HEK293 (cell line): ENCODE measurements around the gene BCAS3.
A peak's percentile ranks its signal among the peaks of the same experiment; 100 is the strongest.

Experiments used
- HOXC10 ChIP-seq: sonication (generic); formaldehyde crosslinking; IDR thresholded peaks from 2 replicates; pipeline ENCODE4 v1.8.1; 2023; ENCODE audit warnings: mild to moderate bottlenecking, missing genetic modification reagents
- ZNF16 ChIP-seq: fragments of 450-650 bp; formaldehyde crosslinking; IDR thresholded peaks from 2 replicates; pipeline ENCODE4 v1.5.1; 2016; ENCODE audit warnings: low read depth, missing biosample characterization, missing genetic modification characterization
- ZNF274 ChIP-seq, 2 experiments: fragments of 200-500 bp in 1 of 2; fragments of 450-650 bp in 1 of 2; sonication (Bioruptor generic) in 1 of 2; formaldehyde crosslinking in 1 of 2; IDR thresholded peaks; 2 replicates each; pipeline versions ENCODE4 v1.5.1 to v1.6.1; 2014 to 2016; ENCODE audit warnings: borderline replicate concordance in 1 of 2, inconsistent platforms in 1 of 2, low read length in 1 of 2, missing biosample characterization in 1 of 2, missing genetic modification characterization in 1 of 2
- TF ChIP-seq, protein P1 (sequence below): fragments of 450-650 bp; formaldehyde crosslinking; IDR thresholded peaks from 2 replicates; pipeline ENCODE4 v1.5.1; 2016; ENCODE audit warnings: missing biosample characterization, missing genetic modification characterization
- TF ChIP-seq, protein P2 (sequence below): fragments of 450-650 bp; formaldehyde crosslinking; IDR thresholded peaks from 2 replicates; pipeline ENCODE4 v1.5.1; 2016; ENCODE audit warnings: missing biosample characterization, missing genetic modification characterization
- TF ChIP-seq, protein P3 (sequence below): IDR thresholded peaks from 2 replicates; pipeline ENCODE4 v1.6.1; 2011; ENCODE audit warnings: mild to moderate bottlenecking, low read depth, low read length, borderline replicate concordance
- TF ChIP-seq, protein P4 (sequence below): fragments of 450-650 bp; formaldehyde crosslinking; IDR thresholded peaks from 2 replicates; pipeline ENCODE4 v1.5.1; 2016; ENCODE audit warnings: missing biosample characterization, missing genetic modification characterization

DNA sequence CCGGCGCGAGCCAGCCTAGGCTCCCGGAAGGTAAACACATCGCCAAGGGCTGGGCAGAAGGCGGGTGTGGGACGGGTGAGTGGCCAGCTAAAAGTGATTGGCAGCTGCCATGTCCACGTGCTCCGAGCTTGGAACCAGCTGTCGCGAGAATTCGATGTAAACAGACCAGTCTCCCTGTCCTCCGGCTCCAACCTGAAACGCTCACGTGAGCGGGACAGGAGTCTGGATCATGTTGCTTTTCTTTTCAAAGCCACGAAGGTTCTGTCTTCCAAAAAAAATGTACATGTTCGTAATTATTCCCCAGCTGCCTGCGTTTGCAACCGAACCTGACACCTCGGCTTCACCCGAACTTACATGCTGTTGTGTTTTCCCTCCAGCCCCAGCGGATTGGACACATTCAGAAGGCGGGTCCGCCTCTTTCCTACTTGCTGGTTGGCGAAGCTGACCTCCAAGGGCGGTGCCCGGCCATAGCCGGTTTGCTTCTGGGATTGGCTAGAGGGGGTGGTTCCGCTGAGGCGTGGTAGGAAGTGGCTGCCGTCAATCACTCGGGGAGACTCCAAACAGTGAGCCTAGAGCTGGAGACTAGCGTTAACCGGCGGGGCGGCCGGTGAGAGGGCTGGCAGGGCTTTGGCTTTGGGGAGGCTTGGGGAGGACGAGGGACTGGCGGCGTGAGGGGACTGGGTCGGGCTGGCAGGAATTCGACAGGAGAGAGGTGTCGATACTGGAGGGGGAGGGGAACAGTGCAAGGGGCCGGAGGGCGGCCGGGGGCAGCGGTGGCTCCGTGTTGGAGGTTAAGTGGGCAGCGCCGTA lies at the start of gene BCAS3:
- TF ChIP-seq, protein P1, sequence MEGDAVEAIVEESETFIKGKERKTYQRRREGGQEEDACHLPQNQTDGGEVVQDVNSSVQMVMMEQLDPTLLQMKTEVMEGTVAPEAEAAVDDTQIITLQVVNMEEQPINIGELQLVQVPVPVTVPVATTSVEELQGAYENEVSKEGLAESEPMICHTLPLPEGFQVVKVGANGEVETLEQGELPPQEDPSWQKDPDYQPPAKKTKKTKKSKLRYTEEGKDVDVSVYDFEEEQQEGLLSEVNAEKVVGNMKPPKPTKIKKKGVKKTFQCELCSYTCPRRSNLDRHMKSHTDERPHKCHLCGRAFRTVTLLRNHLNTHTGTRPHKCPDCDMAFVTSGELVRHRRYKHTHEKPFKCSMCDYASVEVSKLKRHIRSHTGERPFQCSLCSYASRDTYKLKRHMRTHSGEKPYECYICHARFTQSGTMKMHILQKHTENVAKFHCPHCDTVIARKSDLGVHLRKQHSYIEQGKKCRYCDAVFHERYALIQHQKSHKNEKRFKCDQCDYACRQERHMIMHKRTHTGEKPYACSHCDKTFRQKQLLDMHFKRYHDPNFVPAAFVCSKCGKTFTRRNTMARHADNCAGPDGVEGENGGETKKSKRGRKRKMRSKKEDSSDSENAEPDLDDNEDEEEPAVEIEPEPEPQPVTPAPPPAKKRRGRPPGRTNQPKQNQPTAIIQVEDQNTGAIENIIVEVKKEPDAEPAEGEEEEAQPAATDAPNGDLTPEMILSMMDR (tag by site-specific recombination) = no peak
- TF ChIP-seq ZNF16 (tag by site-specific recombination) = no peak; the same call in 1 of the 2 replicates
- TF ChIP-seq, protein P2, sequence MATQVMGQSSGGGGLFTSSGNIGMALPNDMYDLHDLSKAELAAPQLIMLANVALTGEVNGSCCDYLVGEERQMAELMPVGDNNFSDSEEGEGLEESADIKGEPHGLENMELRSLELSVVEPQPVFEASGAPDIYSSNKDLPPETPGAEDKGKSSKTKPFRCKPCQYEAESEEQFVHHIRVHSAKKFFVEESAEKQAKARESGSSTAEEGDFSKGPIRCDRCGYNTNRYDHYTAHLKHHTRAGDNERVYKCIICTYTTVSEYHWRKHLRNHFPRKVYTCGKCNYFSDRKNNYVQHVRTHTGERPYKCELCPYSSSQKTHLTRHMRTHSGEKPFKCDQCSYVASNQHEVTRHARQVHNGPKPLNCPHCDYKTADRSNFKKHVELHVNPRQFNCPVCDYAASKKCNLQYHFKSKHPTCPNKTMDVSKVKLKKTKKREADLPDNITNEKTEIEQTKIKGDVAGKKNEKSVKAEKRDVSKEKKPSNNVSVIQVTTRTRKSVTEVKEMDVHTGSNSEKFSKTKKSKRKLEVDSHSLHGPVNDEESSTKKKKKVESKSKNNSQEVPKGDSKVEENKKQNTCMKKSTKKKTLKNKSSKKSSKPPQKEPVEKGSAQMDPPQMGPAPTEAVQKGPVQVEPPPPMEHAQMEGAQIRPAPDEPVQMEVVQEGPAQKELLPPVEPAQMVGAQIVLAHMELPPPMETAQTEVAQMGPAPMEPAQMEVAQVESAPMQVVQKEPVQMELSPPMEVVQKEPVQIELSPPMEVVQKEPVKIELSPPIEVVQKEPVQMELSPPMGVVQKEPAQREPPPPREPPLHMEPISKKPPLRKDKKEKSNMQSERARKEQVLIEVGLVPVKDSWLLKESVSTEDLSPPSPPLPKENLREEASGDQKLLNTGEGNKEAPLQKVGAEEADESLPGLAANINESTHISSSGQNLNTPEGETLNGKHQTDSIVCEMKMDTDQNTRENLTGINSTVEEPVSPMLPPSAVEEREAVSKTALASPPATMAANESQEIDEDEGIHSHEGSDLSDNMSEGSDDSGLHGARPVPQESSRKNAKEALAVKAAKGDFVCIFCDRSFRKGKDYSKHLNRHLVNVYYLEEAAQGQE = no peak
- TF ChIP-seq, protein P3, sequence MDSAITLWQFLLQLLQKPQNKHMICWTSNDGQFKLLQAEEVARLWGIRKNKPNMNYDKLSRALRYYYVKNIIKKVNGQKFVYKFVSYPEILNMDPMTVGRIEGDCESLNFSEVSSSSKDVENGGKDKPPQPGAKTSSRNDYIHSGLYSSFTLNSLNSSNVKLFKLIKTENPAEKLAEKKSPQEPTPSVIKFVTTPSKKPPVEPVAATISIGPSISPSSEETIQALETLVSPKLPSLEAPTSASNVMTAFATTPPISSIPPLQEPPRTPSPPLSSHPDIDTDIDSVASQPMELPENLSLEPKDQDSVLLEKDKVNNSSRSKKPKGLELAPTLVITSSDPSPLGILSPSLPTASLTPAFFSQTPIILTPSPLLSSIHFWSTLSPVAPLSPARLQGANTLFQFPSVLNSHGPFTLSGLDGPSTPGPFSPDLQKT = no peak
- TF ChIP-seq, protein P4, sequence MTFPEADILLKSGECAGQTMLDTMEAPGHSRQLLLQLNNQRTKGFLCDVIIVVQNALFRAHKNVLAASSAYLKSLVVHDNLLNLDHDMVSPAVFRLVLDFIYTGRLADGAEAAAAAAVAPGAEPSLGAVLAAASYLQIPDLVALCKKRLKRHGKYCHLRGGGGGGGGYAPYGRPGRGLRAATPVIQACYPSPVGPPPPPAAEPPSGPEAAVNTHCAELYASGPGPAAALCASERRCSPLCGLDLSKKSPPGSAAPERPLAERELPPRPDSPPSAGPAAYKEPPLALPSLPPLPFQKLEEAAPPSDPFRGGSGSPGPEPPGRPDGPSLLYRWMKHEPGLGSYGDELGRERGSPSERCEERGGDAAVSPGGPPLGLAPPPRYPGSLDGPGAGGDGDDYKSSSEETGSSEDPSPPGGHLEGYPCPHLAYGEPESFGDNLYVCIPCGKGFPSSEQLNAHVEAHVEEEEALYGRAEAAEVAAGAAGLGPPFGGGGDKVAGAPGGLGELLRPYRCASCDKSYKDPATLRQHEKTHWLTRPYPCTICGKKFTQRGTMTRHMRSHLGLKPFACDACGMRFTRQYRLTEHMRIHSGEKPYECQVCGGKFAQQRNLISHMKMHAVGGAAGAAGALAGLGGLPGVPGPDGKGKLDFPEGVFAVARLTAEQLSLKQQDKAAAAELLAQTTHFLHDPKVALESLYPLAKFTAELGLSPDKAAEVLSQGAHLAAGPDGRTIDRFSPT (tag by site-specific recombination) = peak; percentile 86
- TF ChIP-seq ZNF274 (IDR thresholded peaks at IDR 0.05; ENCODE audit: low read length) = no peak
- TF ChIP-seq ZNF274 (tag by site-specific recombination; IDR thresholded peaks at IDR 0.05; ENCODE audit: borderline replicate concordance) = no peak
- no peak for TF ChIP-seq HOXC10 (CRISPR knock-in tag)
